Activated CD4-positive, alpha-beta T cell treated with anti-CD3 and anti-CD28 coated beads for 36 hours (primary cell): ENCODE results near the gene RABGAP1L. TPM values are rescaled to one million over a fixed set of nuclear protein-coding genes. Genes with fewer than 3 reads are reported as not detected.
"Not testable (repeated sequence)": the region's sequence is repeated elsewhere in the genome, so short reads cannot be mapped to it uniquely, and the experiment has no call there.

Experiments
- ATAC-seq: fragments of 200-7000 bp; cut with Tn5 transposase; one replicate; pipeline ENCODE4 v1.10.0; 2021; ENCODE audit warnings: mild to moderate bottlenecking, moderate library complexity
- CTCF ChIA-PET: fragments of 350-600 bp; sonication (Branson Sonifier 250); formaldehyde crosslinking; loops from one replicate; lab custom pipeline; 2021; ENCODE audit warnings: antibody characterized with exemption; lab: Charles Lee
- POLR2A ChIA-PET: fragments of 350-600 bp; sonication (Branson Sonifier 250); formaldehyde crosslinking; loops from one replicate; lab custom pipeline; 2021; ENCODE audit warnings: antibody characterized with exemption, inconsistent platforms; lab: Charles Lee
- DNase-seq: peaks from one replicate; pipeline ENCODE4 v3.0.0-alpha.2; 2020
- H3K27ac Mint-ChIP-seq: one replicate; pipeline ENCODE4 v1.8.0; 2021; ENCODE audit warnings: mixed read lengths
- H3K27me3 Mint-ChIP-seq: one replicate; pipeline ENCODE4 v1.8.0; 2021; ENCODE audit warnings: mixed read lengths
- H3K36me3 Mint-ChIP-seq: one replicate; pipeline ENCODE4 v1.8.0; 2021; ENCODE audit warnings: low read depth, mixed read lengths
- H3K4me1 Mint-ChIP-seq: one replicate; pipeline ENCODE4 v1.8.0; 2021; ENCODE audit warnings: mixed read lengths
- H3K4me3 Mint-ChIP-seq: one replicate; pipeline ENCODE4 v1.8.0; 2021; ENCODE audit warnings: mild to moderate bottlenecking, moderate library complexity, mixed read lengths
- H3K9me3 Mint-ChIP-seq: one replicate; pipeline ENCODE4 v1.8.0; 2021; ENCODE audit warnings: low read depth, mixed read lengths
- intact Hi-C, 2 experiments: fragments of 100-400 bp; cut with DNase I in 1 of 2; cut with micrococcal nuclease in 1 of 2; formaldehyde crosslinking; loops; one replicate each; pipeline versions ENCODE4 v1.14.2 to v1.15.1; 2022 to 2024; cut with DNase I, micrococcal nuclease
- total RNA-seq, 2 experiments: library from RNA; stranded (reverse); gene quantifications; one replicate each; pipeline ENCODE4 v1.2.3, GENCODE V29; 2021

The RABGAP1L gene
- total RNA-seq, 2 experiments from 2014 or later, result 22.6 to 29.9 TPM

DNA sequence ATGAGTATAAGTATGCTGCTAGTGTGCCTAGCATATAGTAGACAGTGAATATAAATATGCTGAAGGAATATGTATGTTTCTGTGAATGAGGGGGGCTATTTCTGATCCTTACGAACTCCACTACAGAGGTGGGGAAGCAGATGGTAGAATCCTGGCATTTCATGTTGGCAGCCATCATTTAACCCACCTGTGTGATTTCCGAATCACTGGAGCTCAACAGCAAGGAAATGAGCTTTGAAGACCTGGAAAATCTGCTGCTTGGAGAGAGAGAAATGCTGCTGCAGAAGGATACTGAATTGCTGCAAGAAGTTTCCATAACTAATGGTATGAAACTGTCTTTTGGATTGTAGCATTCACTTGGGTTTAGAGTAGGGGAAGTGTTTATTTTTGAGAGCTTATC, 83.5 kb downstream of the RABGAP1L start:
- CTCF ChIA-PET, result interaction anchor here (1.3 kb wide), 1 partner anchor 898 kb away, joined by 3 read pairs; no protein-coding TSS in a partner anchor
- no peaks in the 10 kb centered on the region for H3K27me3 Mint-ChIP-seq
- ATAC-seq, result no peak
- peaks cover 18% of the 10 kb centered on the region for H3K36me3 Mint-ChIP-seq
- H3K9me3 Mint-ChIP-seq, result no peaks in the 10 kb centered on the region
- no peaks in the 10 kb centered on the region for H3K4me1 Mint-ChIP-seq
- no peak overlapping the region for H3K4me3 Mint-ChIP-seq
- POLR2A ChIA-PET, result no interaction called here
- no peak for DNase-seq
- intact Hi-C loops, result no loop called here
- H3K27ac Mint-ChIP-seq, result no peak overlapping the region

DNA sequence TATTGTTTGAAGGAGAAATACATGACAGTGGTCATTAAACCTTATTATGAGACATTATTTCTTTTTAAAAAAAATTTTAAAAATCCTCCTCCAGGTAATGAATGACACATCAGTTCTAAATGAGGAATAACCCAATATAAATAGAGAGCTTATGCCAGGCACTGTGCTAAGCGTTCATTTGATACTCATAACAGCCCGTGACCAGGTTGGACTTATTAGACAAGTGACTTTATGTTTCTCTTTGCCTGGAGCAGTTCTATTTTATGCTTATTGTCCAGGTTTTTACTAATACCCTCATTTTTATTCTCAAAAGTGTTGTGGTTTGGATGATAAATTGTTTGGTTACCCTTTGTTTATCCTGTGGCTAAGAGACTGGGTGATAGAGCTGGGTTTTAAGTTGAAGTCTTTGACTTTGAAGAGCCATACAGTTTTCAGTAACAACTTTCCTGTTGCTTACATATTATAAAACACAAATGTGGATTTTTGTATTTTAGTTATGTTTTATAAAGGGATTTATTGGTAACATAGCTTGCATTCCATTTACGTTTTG, 84.2 kb downstream of the RABGAP1L start:
- ATAC-seq, result no peak
- H3K27me3 Mint-ChIP-seq, result no peaks in the 10 kb centered on the region
- no peak overlapping the region for H3K4me3 Mint-ChIP-seq
- no peak overlapping the region for H3K27ac Mint-ChIP-seq
- no peak for DNase-seq
- ChIA-PET CTCF (interaction anchor here (0.8 to 1.3 kb wide), 3 partner anchors 13 to 898 kb away, joined by 3 read pairs; no protein-coding TSS in a partner anchor), POLR2A (no interaction called here)
- peaks cover 18% of the 10 kb centered on the region for H3K36me3 Mint-ChIP-seq
- no peaks in the 10 kb centered on the region for H3K9me3 Mint-ChIP-seq
- intact Hi-C loops, result no loop called here
- H3K4me1 Mint-ChIP-seq, result no peaks in the 10 kb centered on the region

DNA sequence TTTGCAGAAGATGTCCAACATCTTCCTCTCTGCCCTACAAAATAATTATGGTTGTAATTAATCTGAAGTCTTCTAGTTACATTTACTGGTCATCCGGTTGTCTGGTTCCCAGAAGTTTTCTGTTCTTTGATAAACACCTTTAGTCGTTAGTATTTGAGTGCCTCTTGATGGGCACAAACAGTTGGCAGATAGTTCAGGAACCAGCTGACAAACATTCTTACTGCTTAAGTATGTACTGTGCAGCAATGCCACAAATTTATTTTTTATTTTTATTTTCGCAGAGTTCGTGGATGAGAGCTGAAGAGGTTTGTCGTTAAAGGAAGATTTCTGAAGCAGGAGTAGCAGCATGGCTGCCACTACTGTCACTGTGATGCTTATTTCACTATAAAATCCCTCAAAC, 84.7 kb downstream of the RABGAP1L start:
- H3K4me1 Mint-ChIP-seq, result no peaks in the 10 kb centered on the region
- H3K36me3 Mint-ChIP-seq, result peaks cover 18% of the 10 kb centered on the region
- DNase-seq (no peak), ATAC-seq (no peak)
- H3K4me3 Mint-ChIP-seq, result no peak overlapping the region
- CTCF ChIA-PET, result interaction anchor here (0.8 to 1.3 kb wide), 3 partner anchors 13 to 897 kb away, joined by 3 read pairs; no protein-coding TSS in a partner anchor
- H3K27ac Mint-ChIP-seq, result no peak overlapping the region
- H3K9me3 Mint-ChIP-seq, result no peaks in the 10 kb centered on the region
- intact Hi-C loops, result no loop called here
- POLR2A ChIA-PET, result no interaction called here
- H3K27me3 Mint-ChIP-seq, result no peaks in the 10 kb centered on the region

DNA sequence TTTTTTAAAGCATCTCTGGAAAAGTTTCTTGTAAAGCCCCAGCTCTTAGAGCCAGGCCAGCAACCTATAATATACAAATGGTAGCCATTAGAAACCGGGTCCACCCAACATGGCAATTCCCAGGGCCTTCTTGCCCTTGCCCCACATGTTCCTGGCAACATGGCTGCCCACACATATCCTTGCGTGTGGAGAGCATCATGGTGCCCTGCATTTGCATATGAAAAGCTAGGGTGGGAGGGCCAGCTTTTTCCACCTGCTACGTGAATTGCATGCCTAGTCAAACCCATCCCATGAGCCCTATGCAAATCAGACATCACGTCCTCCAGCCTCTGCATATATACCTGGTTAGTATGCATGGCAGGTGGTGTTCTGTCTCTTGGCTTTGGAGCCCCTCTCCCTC, 88.2 kb downstream of the RABGAP1L start:
- DNase-seq, result no peak
- Mint-ChIP-seq H3K9me3 (no peaks in the 10 kb centered on the region), H3K36me3 (peaks cover 8% of the 10 kb centered on the region), H3K4me1 (no peaks in the 10 kb centered on the region), H3K27ac (no peak overlapping the region), H3K4me3 (no peak overlapping the region), H3K27me3 (no peaks in the 10 kb centered on the region)
- POLR2A ChIA-PET, result no interaction called here
- intact Hi-C loops, result no loop called here
- CTCF ChIA-PET, result interaction anchor here (1.6 kb wide), 1 partner anchor 496 kb away, joined by 5 read pairs; no protein-coding TSS in a partner anchor
- no peak for ATAC-seq

DNA sequence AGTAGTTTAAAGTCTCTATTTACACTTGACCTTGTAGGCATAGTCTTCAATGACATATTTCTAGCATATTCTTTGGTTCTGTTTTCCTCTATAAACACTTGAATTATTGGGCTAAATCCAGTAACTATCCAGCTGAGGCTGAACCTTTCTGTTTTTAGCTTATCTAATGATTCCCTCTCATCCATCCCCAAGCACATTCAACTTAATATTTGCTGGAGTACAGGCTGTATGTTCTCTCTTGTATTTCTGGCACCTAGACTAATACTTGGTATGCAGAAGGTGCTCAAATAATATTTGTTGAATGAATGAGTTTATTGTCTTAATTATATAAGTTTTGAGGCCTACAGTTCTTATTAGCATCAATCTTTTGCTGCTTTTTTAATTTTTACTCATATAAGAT, 88.7 kb downstream of the RABGAP1L start:
- DNase-seq, result no peak
- Mint-ChIP-seq H3K9me3 (no peaks in the 10 kb centered on the region), H3K4me1 (no peaks in the 10 kb centered on the region), H3K27me3 (no peaks in the 10 kb centered on the region), H3K36me3 (peaks cover 10% of the 10 kb centered on the region), H3K4me3 (no peak overlapping the region), H3K27ac (no peak overlapping the region)
- intact Hi-C loops, result no loop called here
- no peak for ATAC-seq
- CTCF ChIA-PET, result no interaction called here
- POLR2A ChIA-PET, result no interaction called here

DNA sequence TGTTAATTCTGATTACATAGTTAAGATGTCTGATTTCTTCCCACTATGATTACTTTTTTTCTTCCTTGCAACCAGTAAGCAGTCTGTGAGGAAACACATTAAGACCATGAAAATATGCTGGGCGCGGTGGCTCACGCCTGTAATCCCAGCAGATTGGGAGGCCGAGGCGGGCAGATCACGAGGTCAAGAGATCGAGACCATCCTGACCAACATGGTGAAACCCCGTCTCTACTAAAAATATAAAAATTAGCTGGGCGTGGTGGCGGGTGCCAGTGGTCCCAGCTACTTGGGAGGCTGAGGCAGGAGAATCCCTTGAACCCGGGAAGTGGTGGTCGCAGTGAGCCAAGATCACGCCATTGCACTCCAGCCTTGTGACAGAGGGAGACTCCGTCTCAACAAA, 97.1 kb downstream of the RABGAP1L start:
- POLR2A ChIA-PET, ATAC-seq, H3K27me3 Mint-ChIP-seq, H3K36me3 Mint-ChIP-seq, H3K9me3 Mint-ChIP-seq, H3K4me3 Mint-ChIP-seq, H3K4me1 Mint-ChIP-seq, H3K27ac Mint-ChIP-seq, DNase-seq: not testable (repeated sequence)
- CTCF ChIA-PET, result interaction anchor here (1.8 kb wide), 1 partner anchor 489 kb away, joined by 5 read pairs; no protein-coding TSS in a partner anchor
- intact Hi-C loops, result loop anchor here in 1 of 2 experiments (5.0 kb wide), 2 partner anchors 726 to 871 kb away; no protein-coding TSS in a partner anchor

DNA sequence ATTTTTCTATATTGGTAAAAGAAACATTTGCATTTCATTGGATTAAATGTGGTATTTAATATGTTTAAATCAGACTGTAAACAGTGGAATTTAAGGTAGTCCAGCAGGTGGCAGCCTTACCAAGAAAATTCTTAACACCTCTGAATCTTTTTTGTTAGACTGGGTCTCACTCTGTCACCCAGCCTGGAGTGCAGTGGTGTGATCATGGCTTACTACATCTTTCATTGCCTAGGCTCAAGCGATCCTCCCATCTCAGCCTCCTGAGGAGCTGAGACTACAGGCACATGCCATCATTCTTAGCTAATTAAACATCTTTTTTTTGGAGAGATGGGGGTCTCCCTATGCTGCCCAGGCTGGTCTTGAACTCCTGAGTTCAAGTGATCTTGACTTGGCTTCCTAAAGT, 98.8 kb downstream of the RABGAP1L start:
- CTCF ChIA-PET, result interaction anchor here (0.6 to 1.8 kb wide), 5 partner anchors 14 to 501 kb away, joined by 3 to 7 read pairs (median 3); no protein-coding TSS in a partner anchor
- H3K4me3 Mint-ChIP-seq, result no peak overlapping the region
- no peaks in the 10 kb centered on the region for H3K4me1 Mint-ChIP-seq
- POLR2A ChIA-PET, result no interaction called here
- intact Hi-C loops, result loop anchor here in 1 of 2 experiments (1.0 to 5.0 kb wide), 4 partner anchors 468 to 869 kb away; no protein-coding TSS in a partner anchor
- H3K27me3 Mint-ChIP-seq, result no peaks in the 10 kb centered on the region
- no peaks in the 10 kb centered on the region for H3K9me3 Mint-ChIP-seq
- no peak overlapping the region for H3K27ac Mint-ChIP-seq
- peaks cover 6% of the 10 kb centered on the region for H3K36me3 Mint-ChIP-seq
- peak; percentile 65 for DNase-seq
- ATAC-seq, result peak; percentile 78

DNA sequence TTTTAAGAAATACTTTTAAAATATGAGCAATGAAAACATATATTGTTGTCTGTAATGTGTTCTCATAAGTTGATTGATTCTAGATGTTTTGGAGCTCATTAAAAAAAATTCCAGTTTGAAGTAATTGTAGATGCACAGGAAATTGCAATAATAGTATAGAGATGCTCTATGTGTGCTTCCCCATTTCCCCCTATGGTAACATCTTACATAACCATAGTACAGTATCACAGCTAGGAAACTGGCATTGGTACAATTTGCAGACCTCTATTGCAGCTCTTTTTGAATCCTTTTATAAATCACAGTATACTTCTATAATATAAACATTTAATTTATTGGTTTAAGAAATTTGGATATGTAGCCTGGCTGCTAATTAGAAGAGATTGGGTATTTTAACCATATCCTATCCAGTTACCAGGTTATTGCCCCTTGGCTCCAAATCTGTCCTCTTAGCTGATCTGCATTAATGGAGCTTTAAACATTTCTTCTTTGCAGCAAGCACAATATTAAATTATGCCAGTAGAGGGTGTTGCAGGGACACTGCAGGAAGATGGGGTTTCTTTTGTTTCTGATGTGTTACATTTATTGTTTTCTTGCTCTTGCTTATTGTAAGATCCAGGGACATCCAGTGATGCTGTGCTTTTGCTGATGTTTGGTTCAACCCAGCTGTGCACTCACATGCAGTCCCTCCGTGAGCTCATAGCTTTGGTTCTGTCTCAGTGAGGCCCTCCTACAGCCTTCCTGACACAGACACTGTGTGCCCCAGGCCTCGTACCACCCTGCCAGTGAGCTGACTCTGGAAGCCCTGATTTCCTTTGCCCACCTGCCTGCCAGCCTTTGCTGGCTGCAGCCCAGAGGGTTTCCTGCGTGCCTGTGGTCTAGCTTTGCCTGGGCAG, 103.3 kb downstream of the RABGAP1L start:
- Mint-ChIP-seq H3K4me3 (no peak overlapping the region), H3K9me3 (no peaks in the 10 kb centered on the region), H3K36me3 (no peaks in the 10 kb centered on the region), H3K27me3 (no peaks in the 10 kb centered on the region), H3K4me1 (no peaks in the 10 kb centered on the region), H3K27ac (no peak overlapping the region)
- intact Hi-C loops, result loop anchor here (1.0 to 5.0 kb wide), 4 partner anchors 464 to 735 kb away; partner anchors contain the start of gene CACYBP (in 1 of the 2)
- ChIA-PET CTCF (interaction anchor here (0.5 to 2.5 kb wide), 33 partner anchors 9 to 884 kb away, joined by 3 to 30 read pairs (median 4); no protein-coding TSS in a partner anchor), POLR2A (interaction anchor here (0.5 to 0.6 kb wide), 3 partner anchors 286 to 469 kb away, joined by 3 read pairs; no protein-coding TSS in a partner anchor)
- ATAC-seq (no peak), DNase-seq (no peak)

DNA sequence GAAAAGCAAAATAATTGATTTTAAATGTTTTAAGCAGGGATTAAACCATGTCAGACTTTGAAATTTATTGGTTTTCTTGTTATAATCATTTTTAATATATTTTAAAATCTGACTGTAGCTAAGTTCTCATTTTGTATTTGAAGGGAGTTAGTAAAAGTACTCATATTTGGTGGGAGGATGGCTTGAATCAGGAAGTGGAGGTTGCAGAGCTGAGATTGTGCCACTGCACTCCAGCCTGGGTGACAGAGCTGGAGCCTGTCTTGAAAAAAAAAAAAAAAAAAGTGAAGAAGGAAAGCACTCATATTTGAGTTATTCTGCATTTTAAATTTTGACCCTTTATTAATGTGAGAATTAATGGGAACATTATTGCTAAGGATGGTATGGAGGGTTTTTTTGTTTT, 106.0 kb downstream of the RABGAP1L start:
- DNase-seq (no peak), ATAC-seq (no peak)
- Mint-ChIP-seq H3K36me3 (peaks cover 1% of the 10 kb centered on the region), H3K27ac (no peak overlapping the region), H3K4me1 (no peaks in the 10 kb centered on the region), H3K27me3 (no peaks in the 10 kb centered on the region), H3K4me3 (no peak overlapping the region), H3K9me3 (no peaks in the 10 kb centered on the region)
- CTCF ChIA-PET, result interaction anchor here (0.6 to 2.0 kb wide), 2 partner anchors 479 to 639 kb away, joined by 3 to 11 read pairs; no protein-coding TSS in a partner anchor
- intact Hi-C loops, result no loop called here
- POLR2A ChIA-PET, result no interaction called here

DNA sequence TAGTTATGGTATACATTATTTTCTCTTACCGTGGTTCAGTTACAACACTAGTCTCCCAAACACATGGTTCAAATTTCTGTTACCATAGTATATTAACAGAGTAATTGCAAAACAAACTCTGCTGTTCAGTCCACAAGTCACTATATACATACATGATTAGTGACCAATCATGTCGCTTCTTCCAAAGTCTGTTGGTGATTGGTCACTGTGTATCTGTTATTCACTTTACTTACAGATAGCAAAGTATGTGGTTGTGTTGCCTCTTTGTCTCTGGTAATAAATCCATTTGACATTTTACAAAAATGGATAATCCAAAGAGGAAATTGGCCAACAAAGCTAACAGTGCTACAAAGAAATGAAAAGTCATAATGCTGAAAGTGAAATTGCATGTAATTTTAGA, 107.2 kb downstream of the RABGAP1L start:
- intact Hi-C loops, result no loop called here
- no peak for ATAC-seq
- CTCF ChIA-PET, result interaction anchor here (2.0 kb wide), 1 partner anchor 478 kb away, joined by 11 read pairs; no protein-coding TSS in a partner anchor
- H3K27ac Mint-ChIP-seq, result no peak overlapping the region
- no peaks in the 10 kb centered on the region for H3K9me3 Mint-ChIP-seq
- peaks cover 1% of the 10 kb centered on the region for H3K36me3 Mint-ChIP-seq
- POLR2A ChIA-PET, result no interaction called here
- no peaks in the 10 kb centered on the region for H3K4me1 Mint-ChIP-seq
- H3K4me3 Mint-ChIP-seq, result no peak overlapping the region
- no peak for DNase-seq
- H3K27me3 Mint-ChIP-seq, result no peaks in the 10 kb centered on the region

DNA sequence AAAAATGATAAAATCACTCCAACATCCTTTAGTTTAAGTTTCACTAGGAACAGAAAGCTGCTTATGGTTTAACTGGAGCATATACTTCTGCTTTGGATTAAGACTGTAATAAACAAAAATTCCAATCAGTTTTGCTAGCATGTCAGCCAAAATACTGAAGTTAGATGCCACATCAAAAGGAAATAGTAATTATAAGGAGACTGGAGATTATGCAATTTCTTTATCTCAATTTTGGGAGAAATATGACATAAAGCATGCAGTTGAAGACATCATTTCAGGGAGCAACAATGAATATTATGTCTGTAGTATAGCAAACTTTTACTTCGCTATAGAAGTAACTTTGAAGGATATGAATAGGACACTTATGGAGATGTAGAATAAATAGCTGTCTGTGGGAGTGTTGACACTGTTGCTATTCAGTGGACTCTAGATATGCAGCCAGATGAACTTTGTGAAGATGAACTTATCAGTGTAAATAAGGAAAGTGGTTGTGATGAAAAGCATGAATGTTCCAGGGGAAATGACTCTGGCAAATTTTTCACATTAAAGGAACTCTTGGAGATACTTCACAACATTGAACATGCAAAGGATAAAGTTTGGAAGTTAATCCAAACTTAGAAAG, 107.8 kb downstream of the RABGAP1L start:
- peaks cover 1% of the 10 kb centered on the region for H3K36me3 Mint-ChIP-seq
- ATAC-seq (no peak), DNase-seq (no peak)
- no peak overlapping the region for H3K4me3 Mint-ChIP-seq
- no peak overlapping the region for H3K27ac Mint-ChIP-seq
- POLR2A ChIA-PET, result no interaction called here
- no peaks in the 10 kb centered on the region for H3K9me3 Mint-ChIP-seq
- no peaks in the 10 kb centered on the region for H3K4me1 Mint-ChIP-seq
- no peaks in the 10 kb centered on the region for H3K27me3 Mint-ChIP-seq
- intact Hi-C loops, result no loop called here
- CTCF ChIA-PET, result no interaction called here
